Measurements from ENCODE around the gene B3GNT2.

DNA sequence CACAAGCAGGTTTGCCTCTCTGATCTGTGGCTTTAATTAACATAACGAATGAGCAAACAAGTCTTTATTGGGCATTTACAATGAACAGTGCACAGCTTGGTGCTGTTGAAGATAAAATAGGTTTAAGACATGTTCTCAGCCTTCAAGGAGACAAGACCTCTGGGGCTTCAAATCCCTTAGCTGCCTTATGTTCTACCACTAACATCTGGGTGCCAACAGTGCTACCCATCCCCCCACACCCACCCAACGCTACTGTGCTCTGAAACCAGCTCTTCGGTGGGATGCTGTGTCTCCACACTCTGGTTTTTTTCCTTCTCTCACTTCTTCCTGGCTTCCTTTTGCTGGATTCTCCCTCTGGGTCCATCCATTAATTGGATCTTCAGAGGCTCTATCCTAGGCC lies 14.1 kb upstream of the B3GNT2 start:
- TF ChIP-seq, protein P1, sequence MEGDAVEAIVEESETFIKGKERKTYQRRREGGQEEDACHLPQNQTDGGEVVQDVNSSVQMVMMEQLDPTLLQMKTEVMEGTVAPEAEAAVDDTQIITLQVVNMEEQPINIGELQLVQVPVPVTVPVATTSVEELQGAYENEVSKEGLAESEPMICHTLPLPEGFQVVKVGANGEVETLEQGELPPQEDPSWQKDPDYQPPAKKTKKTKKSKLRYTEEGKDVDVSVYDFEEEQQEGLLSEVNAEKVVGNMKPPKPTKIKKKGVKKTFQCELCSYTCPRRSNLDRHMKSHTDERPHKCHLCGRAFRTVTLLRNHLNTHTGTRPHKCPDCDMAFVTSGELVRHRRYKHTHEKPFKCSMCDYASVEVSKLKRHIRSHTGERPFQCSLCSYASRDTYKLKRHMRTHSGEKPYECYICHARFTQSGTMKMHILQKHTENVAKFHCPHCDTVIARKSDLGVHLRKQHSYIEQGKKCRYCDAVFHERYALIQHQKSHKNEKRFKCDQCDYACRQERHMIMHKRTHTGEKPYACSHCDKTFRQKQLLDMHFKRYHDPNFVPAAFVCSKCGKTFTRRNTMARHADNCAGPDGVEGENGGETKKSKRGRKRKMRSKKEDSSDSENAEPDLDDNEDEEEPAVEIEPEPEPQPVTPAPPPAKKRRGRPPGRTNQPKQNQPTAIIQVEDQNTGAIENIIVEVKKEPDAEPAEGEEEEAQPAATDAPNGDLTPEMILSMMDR (IDR thresholded peaks at IDR 0.05; ENCODE audit: low read length): no peak
- TF ChIP-seq EZH2phosphoT487 (IDR thresholded peaks at IDR 0.05; ENCODE audit: low read length): no peak

Data from MM.1S (cell line).